ENCODE results near the gene TBL3.

TBL3 gene

DNA sequence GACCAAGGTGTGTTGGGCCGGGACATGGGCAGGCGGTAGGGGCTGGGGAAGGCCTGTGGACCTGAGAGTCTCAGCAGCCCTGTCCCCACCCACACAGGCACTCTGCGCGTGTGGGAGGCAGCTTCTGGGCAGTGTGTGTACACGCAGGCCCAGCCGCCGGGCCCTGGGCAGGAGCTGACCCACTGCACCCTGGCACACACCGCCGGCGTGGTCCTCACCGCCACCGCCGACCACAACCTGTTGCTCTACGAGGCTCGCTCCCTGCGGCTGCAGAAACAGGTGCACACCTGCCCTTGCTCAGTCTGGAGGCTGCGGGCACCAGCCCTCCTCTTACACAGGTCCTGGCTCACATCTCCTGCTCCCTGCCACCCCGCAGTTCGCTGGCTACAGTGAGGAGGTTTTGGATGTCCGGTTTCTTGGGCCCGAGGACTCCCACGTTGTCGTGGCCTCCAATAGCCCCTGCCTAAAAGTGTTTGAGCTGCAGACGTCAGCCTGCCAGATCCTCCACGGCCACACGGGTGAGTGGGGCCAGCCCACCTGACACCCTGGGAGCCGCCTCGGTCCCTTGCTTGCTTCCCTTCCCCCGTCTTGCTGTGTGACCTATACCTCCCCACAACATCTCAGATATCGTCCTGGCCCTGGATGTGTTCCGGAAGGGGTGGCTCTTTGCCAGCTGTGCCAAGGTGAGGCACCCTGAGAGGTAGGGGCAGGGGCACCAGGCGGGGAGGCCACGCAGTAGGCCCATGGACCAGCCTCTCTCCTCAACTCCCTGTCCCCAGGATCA, 3.8 kb downstream of the TBL3 start:
- no peak for TF ChIP-seq JUND (IDR thresholded peaks at IDR 0.05; ENCODE audit: low read depth)
- in situ Hi-C loops (cut with HindIII; ENCODE audit: low pct_unique_long_range_greater_than_20kb, low sequenced_read_pairs), result no loop called here
- no peak for DNase-seq (ENCODE audit: low read depth in 1 of 2, low spot score in 1 of 2)

- in situ Hi-C loops (cut with HindIII; ENCODE audit: low pct_unique_long_range_greater_than_20kb, low sequenced_read_pairs), result no loop called here
- DNase-seq (ENCODE audit: low read depth in 1 of 2, low spot score in 1 of 2), result no peak
- TF ChIP-seq JUND (IDR thresholded peaks at IDR 0.05; ENCODE audit: low read depth), result no peak
Measured at GRCh38 chr16:1976216-1976520, 4.3 kb downstream of the TBL3 start.

- TF ChIP-seq JUND (IDR thresholded peaks at IDR 0.05; ENCODE audit: low read depth), result no peak
Measured at GRCh38 chr16:1976951-1977874, 5.4 kb downstream of the TBL3 start.

DNA sequence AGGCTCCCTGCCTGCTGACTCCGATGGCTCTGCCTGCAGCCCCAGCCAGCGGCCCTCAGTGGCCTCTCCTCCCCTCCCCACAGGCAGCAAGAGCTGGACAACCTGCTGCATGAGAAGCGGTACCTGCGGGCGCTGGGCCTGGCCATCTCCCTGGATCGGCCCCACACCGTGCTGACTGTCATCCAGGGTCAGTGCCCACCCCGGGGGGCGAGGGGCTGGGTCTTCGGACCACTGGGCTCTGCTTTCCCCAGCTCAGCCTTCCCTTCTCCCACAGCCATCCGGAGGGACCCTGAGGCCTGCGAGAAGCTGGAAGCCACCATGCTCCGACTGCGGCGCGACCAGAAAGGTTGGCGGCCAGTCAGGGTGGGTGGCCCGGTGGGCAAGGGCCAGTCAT, 6.0 kb downstream of the TBL3 start:
- no peak for TF ChIP-seq JUND (IDR thresholded peaks at IDR 0.05; ENCODE audit: low read depth)
- in situ Hi-C loops (cut with HindIII; ENCODE audit: low pct_unique_long_range_greater_than_20kb, low sequenced_read_pairs), result no loop called here
- DNase-seq (ENCODE audit: low read depth in 1 of 2, low spot score in 1 of 2), result no peak

More at GRCh38 chr16:1976951-1977874, 5.4 kb downstream of the TBL3 start:
- in situ Hi-C loops (cut with HindIII; ENCODE audit: low pct_unique_long_range_greater_than_20kb, low sequenced_read_pairs), result no loop called here
- no peak for DNase-seq (ENCODE audit: low read depth in 1 of 2, low spot score in 1 of 2)

DNA sequence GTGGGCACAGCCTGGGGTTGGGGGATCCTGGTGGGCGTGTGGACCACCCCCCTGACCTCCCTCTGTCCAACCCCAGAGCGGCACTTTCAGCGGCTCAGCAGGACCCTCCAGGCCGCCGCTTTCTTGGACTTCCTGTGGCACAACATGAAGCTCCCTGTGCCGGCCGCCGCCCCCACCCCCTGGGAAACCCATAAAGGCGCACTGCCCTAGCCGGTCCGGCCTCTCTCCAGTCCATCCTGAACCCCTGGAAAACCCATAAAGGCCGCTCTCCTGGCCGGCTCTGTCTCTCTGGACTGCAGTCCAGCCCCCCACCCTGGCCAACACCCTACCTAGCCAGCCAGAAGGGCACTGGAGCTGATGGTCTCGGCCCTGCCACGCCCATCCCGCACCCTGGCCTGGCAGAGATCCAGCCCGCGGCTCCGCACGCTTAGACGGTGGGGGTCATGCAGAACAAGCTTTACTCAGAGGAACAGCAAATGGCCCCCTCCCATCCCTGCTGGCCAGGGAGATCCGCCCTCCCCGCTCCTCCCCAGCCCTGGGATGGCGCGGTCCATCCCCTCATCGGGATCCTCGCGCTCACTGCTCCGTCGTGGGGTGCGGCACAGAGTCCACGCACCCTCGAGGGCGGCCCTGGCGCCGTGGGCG, 6.7 kb downstream of the TBL3 start:
- DNase-seq (ENCODE audit: low read depth in 1 of 2, low spot score in 1 of 2), result peak in 1 of 2 experiments; percentile 33
- no peak for TF ChIP-seq JUND (IDR thresholded peaks at IDR 0.05; ENCODE audit: low read depth)
- in situ Hi-C loops (cut with HindIII; ENCODE audit: low pct_unique_long_range_greater_than_20kb, low sequenced_read_pairs), result no loop called here

GRCh38 chr16:1979271-1980029, 7.6 kb downstream of the TBL3 start:
- in situ Hi-C loops (cut with HindIII; ENCODE audit: low pct_unique_long_range_greater_than_20kb, low sequenced_read_pairs), result no loop called here
- DNase-seq (ENCODE audit: low read depth in 1 of 2, low spot score in 1 of 2), result peak; percentile 96 to 99
- no peak for TF ChIP-seq JUND (IDR thresholded peaks at IDR 0.05; ENCODE audit: low read depth)

DNA sequence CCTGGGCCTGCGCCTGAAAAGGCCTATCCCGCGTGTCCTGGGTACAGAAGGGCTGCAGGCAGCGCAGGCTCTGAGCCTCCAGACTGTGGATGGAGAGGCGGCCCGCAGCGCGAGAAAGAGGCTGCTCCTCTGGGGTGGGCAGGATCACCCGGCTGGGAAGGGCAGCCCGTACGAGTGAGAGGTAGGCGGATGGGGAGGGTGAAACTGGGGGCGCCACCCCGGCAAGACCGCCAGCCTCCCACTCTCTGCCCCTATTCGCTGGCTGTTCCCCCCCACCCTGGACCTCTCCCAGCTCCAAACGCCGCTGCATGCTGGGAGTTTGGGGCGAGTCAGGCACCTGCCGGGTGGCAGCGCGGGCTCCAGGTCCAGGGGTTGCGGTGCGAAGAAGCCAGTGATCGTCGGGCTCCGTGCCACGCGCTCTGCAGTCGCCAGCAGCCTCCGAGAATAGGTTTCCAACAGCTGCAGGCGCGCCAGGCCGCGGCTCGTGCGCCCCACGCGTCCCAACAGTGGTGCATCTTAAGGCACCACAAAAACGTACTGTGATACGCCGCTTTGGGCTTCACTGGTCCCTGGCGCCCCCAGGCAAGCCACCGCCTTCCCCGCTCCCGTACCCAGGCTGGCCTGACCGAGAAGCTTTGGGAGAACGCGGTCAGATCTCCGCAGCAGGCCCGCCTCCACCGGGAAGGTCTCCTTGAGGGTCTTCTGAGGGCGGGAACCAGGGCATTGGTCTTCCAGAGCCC, 8.3 kb downstream of the TBL3 start:
- DNase-seq (ENCODE audit: low read depth in 1 of 2, low spot score in 1 of 2), result peak; percentile 43 to 59
- TF ChIP-seq JUND (IDR thresholded peaks at IDR 0.05; ENCODE audit: low read depth), result no peak
- in situ Hi-C loops (cut with HindIII; ENCODE audit: low pct_unique_long_range_greater_than_20kb, low sequenced_read_pairs), result no loop called here

DNA sequence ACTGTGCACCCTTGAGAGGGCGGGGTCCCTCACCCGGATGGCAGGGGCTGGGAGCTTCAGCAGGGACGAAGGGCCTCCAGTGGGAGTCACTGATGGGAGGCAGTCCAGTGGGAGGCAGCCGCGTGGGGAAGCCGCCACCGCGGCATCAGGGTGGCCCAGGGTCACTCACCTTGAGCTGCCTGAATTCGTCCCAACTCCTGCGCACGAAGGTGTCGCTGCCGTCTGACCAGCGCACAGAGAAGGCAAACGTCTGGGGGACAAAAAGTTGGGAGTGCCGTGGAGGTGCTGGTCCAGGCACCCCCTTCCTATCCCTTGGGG, 8.9 kb downstream of the TBL3 start:
- in situ Hi-C loops (cut with HindIII; ENCODE audit: low pct_unique_long_range_greater_than_20kb, low sequenced_read_pairs), result no loop called here
- DNase-seq (ENCODE audit: low read depth in 1 of 2, low spot score in 1 of 2), result no peak
- no peak for TF ChIP-seq JUND (IDR thresholded peaks at IDR 0.05; ENCODE audit: low read depth)

DNA sequence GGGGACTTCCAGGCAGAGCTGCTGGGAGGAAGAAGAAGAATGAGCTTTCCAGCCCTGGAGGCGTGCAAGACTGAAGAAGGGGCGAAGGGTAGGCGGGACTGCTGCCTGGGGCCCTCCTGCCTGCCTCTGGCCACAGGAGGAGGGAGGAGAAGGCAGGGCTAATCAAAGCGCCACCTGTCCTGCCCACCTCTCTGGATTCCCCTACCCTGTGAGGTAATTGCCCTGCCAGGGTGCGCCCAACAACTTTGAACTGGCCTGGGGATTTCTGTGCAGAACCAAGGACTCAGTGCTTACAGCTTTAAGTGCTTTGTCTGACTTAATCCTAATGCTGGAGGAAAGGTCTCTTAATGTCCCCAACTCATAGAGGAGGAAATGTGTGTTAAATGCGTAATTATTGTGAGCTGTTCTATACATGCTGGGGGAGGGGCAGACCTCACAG, 9.6 kb downstream of the TBL3 start, which contains the start of gene NOXO1:
NOXO1 (minus strand) TSS at position 72 of the 439 bp plus-strand sequence. CDS start 290 bp downstream, outside the sequence.
- in situ Hi-C loops (cut with HindIII; ENCODE audit: low pct_unique_long_range_greater_than_20kb, low sequenced_read_pairs), result no loop called here
- TF ChIP-seq JUND (IDR thresholded peaks at IDR 0.05; ENCODE audit: low read depth), result no peak
- DNase-seq (ENCODE audit: low read depth in 1 of 2, low spot score in 1 of 2), result no peak

DNA sequence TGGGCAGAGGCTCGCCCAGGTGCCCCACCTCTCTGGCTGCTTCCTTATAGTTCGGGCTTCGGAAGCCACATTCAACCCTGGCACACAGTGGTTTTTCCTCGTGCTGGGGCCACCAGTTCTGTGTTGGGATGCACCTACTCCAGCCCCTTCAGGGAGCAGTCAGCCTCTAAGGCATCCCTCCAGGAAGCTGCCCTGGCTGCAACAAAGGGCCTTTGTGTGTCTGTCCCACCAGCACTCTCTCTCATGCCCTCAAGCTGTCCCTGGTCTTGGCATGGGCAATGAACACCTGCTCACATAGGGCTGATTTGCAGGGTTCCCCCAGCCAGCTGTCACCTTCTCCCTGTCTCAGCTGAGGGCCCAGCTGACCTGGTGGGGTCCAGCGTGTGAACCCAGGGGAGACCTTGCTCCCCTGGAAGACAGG, 10.2 kb downstream of the TBL3 start:
- in situ Hi-C loops (cut with HindIII; ENCODE audit: low pct_unique_long_range_greater_than_20kb, low sequenced_read_pairs), result no loop called here
- peak in 1 of 2 experiments; percentile 46 for DNase-seq (ENCODE audit: low read depth in 1 of 2, low spot score in 1 of 2)
- TF ChIP-seq JUND (IDR thresholded peaks at IDR 0.05; ENCODE audit: low read depth), result no peak

DNA sequence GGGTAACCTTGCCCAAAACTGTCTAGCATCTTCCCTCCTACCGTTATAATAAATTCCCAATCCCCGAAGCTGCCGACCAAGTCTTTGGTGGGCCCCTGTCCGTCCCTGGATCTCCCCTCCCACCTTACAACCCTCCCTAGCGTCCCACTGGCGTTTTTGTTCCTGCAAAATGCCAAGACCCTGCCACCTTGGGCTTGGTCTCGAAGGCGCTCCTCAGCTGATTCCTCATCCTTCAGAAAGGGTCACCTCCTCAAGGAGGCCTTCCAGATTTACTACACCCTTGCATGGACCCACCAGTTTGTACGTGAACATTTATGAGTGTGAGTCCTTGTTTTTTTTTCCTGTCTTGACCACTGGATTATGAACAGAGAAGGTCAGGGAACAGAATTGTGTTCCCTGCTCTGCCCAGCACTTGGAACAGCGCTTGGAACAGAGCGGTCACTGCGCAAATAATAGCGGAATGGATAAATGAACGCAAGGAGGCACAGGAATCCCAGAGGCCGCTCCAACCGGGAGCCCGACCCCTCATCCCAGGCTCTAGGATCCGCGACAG, 11.2 kb downstream of the TBL3 start:
- in situ Hi-C loops (cut with HindIII; ENCODE audit: low pct_unique_long_range_greater_than_20kb, low sequenced_read_pairs), result no loop called here
- no peak for TF ChIP-seq JUND (IDR thresholded peaks at IDR 0.05; ENCODE audit: low read depth)
- no peak for DNase-seq (ENCODE audit: low read depth in 1 of 2, low spot score in 1 of 2)

All from T47D (cell line).